WTC11 (cell line): Measurements from ENCODE around the gene KCNMA1. TPM values are rescaled to one million over a fixed set of nuclear protein-coding genes. Genes with fewer than 3 reads are reported as not detected.

ENCODE experiments used
- ATAC-seq: fragments of 200-7000 bp; cut with Tn5 transposase; 2 replicates; pipeline ENCODE4 v1.10.0; 2021; ENCODE audit warnings: mild to moderate bottlenecking, moderate library complexity
- CTCF ChIA-PET: fragments of 300-600 bp; sonication (Branson Sonifier 250); formaldehyde crosslinking; loops from one replicate; lab custom pipeline; 2021; ENCODE audit warnings: antibody characterized with exemption; lab: Charles Lee
- POLR2A ChIA-PET: fragments of 350-600 bp; sonication (Branson Sonifier 250); formaldehyde crosslinking; loops from one replicate; lab custom pipeline; 2021; ENCODE audit warnings: antibody characterized with exemption; lab: Charles Lee
- DNase-seq: peaks from one replicate; pipeline ENCODE4 v3.0.0; 2021; ENCODE audit warnings: low spot score
- H3K27ac Mint-ChIP-seq: 2 replicates; pipeline ENCODE4 v1.8.0; 2021; ENCODE audit warnings: mixed read lengths
- H3K27me3 Mint-ChIP-seq: 2 replicates; pipeline ENCODE4 v1.8.0; 2021; ENCODE audit warnings: low read depth, mild to moderate bottlenecking, moderate library complexity, mixed read lengths
- H3K36me3 Mint-ChIP-seq: 2 replicates; pipeline ENCODE4 v1.8.0; 2021; ENCODE audit warnings: mixed read lengths
- H3K4me1 Mint-ChIP-seq: 2 replicates; pipeline ENCODE4 v1.8.0; 2022; ENCODE audit warnings: mixed read lengths
- H3K4me3 Mint-ChIP-seq: 2 replicates; pipeline ENCODE4 v1.8.0; 2021; ENCODE audit warnings: mild to moderate bottlenecking, moderate library complexity, mixed read lengths
- H3K9me3 Mint-ChIP-seq: 2 replicates; pipeline ENCODE4 v1.8.0; 2021; ENCODE audit warnings: mixed read lengths
- ATF1 ChIP-seq: sonication (generic); formaldehyde crosslinking; IDR thresholded peaks from 2 replicates; pipeline ENCODE4 v1.8.1; 2023; ENCODE audit warnings: mild to moderate bottlenecking, moderate library complexity, missing genetic modification reagents
- ETV6 ChIP-seq: sonication (generic); formaldehyde crosslinking; IDR thresholded peaks from 2 replicates; pipeline ENCODE4 v1.8.1; 2022; ENCODE audit warnings: mild to moderate bottlenecking, missing genetic modification reagents
- IRF2 ChIP-seq: sonication (generic); formaldehyde crosslinking; IDR thresholded peaks from 2 replicates; pipeline ENCODE4 v1.8.0; 2022; ENCODE audit warnings: low read depth, missing genetic modification reagents, borderline replicate concordance
- JAZF1 ChIP-seq: fragments of 250-450 bp; sonication (Bioruptor Pico); IDR thresholded peaks from 2 replicates; pipeline ENCODE4 v1.9.0; 2021; ENCODE audit warnings: moderate library complexity, mild to moderate bottlenecking, inconsistent platforms
- KAT7 ChIP-seq: sonication (generic); formaldehyde crosslinking; IDR thresholded peaks from 2 replicates; pipeline ENCODE4 v1.8.1; 2023; ENCODE audit warnings: missing genetic modification reagents, mild to moderate bottlenecking, borderline replicate concordance
- NFATC4 ChIP-seq: fragments of 250-450 bp; sonication (Bioruptor Pico); IDR thresholded peaks from 2 replicates; pipeline ENCODE4 v1.9.0; 2021; ENCODE audit warnings: mild to moderate bottlenecking
- STAT6 ChIP-seq: sonication (generic); formaldehyde crosslinking; conservative IDR thresholded peaks from 2 replicates; pipeline ENCODE4 v1.8.1; 2023; ENCODE audit warnings: mild to moderate bottlenecking, low read depth, missing genetic modification reagents, moderate library complexity
- TCF7 ChIP-seq: sonication (generic); formaldehyde crosslinking; IDR thresholded peaks from 2 replicates; pipeline ENCODE4 v1.8.0; 2022; ENCODE audit warnings: mild to moderate bottlenecking, low read depth, missing genetic modification reagents, moderate library complexity
- ZNF138 ChIP-seq: sonication (generic); formaldehyde crosslinking; conservative IDR thresholded peaks from 2 replicates; pipeline ENCODE4 v1.8.1; 2022; ENCODE audit warnings: mild to moderate bottlenecking, moderate library complexity, missing genetic modification reagents
- ZNF263 ChIP-seq: sonication (generic); formaldehyde crosslinking; IDR thresholded peaks from 2 replicates; pipeline ENCODE4 v1.8.1; 2022; ENCODE audit warnings: low read depth, mild to moderate bottlenecking, moderate library complexity, missing genetic modification reagents
- ZNF317 ChIP-seq: sonication (generic); formaldehyde crosslinking; IDR thresholded peaks from 2 replicates; pipeline ENCODE4 v1.8.1; 2023; ENCODE audit warnings: low read depth, mild to moderate bottlenecking, moderate library complexity, missing genetic modification reagents, borderline replicate concordance
- ZNF396 ChIP-seq: fragments of 250-450 bp; sonication (Bioruptor Pico); IDR thresholded peaks from 2 replicates; pipeline ENCODE4 v1.8.0; 2021; ENCODE audit warnings: mild to moderate bottlenecking, moderate library complexity, borderline replicate concordance
- total RNA-seq: library from RNA; stranded (reverse); gene quantifications from 3 replicates; pipeline ENCODE4 v1.2.3, GENCODE V29; 2021
- TF ChIP-seq, protein P1 (sequence below): sonication (generic); formaldehyde crosslinking; IDR thresholded peaks from 2 replicates; pipeline ENCODE4 v1.8.1; 2022; ENCODE audit warnings: low read depth, missing genetic modification reagents, borderline replicate concordance
- TF ChIP-seq, protein P2 (sequence below): sonication (generic); formaldehyde crosslinking; IDR thresholded peaks from 2 replicates; pipeline ENCODE4 v1.8.1; 2022; ENCODE audit warnings: missing genetic modification reagents, borderline replicate concordance
- TF ChIP-seq, protein P3 (sequence below): sonication (generic); formaldehyde crosslinking; IDR thresholded peaks from 2 replicates; pipeline ENCODE4 v1.8.1; 2023; ENCODE audit warnings: mild to moderate bottlenecking, missing genetic modification reagents, moderate library complexity
- TF ChIP-seq, protein P4 (sequence below): sonication (generic); formaldehyde crosslinking; IDR thresholded peaks from 2 replicates; pipeline ENCODE4 v1.8.0; 2022; ENCODE audit warnings: mild to moderate bottlenecking, missing genetic modification reagents

Gene KCNMA1
- total RNA-seq, 1 experiment from 2014 or later = 7.3 TPM

DNA sequence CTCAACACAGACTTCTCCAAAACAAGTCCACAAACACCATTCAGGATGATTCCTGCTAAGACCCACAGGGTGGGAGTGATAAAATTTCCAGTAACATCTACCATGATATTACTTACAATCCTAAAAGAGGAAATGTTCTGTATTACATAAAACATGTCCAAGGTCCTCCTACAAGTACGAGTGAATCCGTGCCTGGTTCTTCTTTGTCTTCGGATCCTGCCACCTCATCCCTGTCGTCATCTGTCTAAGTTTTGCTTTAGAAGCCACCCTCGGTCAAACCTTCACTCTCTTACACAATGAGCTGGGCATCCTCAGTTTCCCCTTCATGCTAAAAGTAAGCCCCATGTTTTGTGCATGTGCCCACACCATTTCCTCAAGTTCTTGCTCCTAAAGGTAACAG is 279.0 kb downstream of the KCNMA1 start:
- POLR2A ChIA-PET = no interaction called here
- CTCF ChIA-PET = no interaction called here
- H3K27ac Mint-ChIP-seq = no peak overlapping the region

GRCh38 chr10:77357611-77358310 is 279.8 kb downstream of the KCNMA1 start:
- no peaks in the 10 kb centered on the region for H3K4me1 Mint-ChIP-seq
- H3K27me3 Mint-ChIP-seq = no peaks in the 10 kb centered on the region
- ATAC-seq (no peak), DNase-seq (no peak)
- H3K27ac Mint-ChIP-seq = no peak overlapping the region
- POLR2A ChIA-PET = no interaction called here
- H3K4me3 Mint-ChIP-seq = no peak overlapping the region
- CTCF ChIA-PET = interaction anchor here (0.7 kb wide), 1 partner anchor 107 kb away, joined by 3 read pairs; no protein-coding TSS in a partner anchor
- no peaks in the 10 kb centered on the region for H3K9me3 Mint-ChIP-seq
- no peaks in the 10 kb centered on the region for H3K36me3 Mint-ChIP-seq
- TF ChIP-seq, protein P1, sequence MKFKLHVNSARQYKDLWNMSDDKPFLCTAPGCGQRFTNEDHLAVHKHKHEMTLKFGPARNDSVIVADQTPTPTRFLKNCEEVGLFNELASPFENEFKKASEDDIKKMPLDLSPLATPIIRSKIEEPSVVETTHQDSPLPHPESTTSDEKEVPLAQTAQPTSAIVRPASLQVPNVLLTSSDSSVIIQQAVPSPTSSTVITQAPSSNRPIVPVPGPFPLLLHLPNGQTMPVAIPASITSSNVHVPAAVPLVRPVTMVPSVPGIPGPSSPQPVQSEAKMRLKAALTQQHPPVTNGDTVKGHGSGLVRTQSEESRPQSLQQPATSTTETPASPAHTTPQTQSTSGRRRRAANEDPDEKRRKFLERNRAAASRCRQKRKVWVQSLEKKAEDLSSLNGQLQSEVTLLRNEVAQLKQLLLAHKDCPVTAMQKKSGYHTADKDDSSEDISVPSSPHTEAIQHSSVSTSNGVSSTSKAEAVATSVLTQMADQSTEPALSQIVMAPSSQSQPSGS (CRISPR knock-in tag) = no peak
- TF ChIP-seq NFATC4 (CRISPR knock-in tag) = no peak
- TF ChIP-seq JAZF1 (CRISPR knock-in tag) = no peak
- TF ChIP-seq STAT6 (CRISPR knock-in tag) = no peak
- TF ChIP-seq ZNF396 (CRISPR knock-in tag) = no peak
- TF ChIP-seq, protein P2, sequence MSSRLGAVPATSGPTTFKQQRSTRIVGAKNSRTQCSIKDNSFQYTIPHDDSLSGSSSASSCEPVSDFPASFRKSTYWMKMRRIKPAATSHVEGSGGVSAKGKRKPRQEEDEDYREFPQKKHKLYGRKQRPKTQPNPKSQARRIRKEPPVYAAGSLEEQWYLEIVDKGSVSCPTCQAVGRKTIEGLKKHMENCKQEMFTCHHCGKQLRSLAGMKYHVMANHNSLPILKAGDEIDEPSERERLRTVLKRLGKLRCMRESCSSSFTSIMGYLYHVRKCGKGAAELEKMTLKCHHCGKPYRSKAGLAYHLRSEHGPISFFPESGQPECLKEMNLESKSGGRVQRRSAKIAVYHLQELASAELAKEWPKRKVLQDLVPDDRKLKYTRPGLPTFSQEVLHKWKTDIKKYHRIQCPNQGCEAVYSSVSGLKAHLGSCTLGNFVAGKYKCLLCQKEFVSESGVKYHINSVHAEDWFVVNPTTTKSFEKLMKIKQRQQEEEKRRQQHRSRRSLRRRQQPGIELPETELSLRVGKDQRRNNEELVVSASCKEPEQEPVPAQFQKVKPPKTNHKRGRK = no peak

More for the DNA sequence above, 279.0 kb downstream of the KCNMA1 start:
- Mint-ChIP-seq H3K4me1 (no peaks in the 10 kb centered on the region), H3K27me3 (no peaks in the 10 kb centered on the region), H3K4me3 (no peak overlapping the region), H3K9me3 (no peaks in the 10 kb centered on the region), H3K36me3 (no peaks in the 10 kb centered on the region)
- no peak for DNase-seq
- no peak for ATAC-seq
- TF ChIP-seq ZNF263 (no peak), TCF7 (CRISPR knock-in tag) (no peak), IRF2 (CRISPR knock-in tag) (no peak), ATF1 (CRISPR knock-in tag) (no peak), JAZF1 (CRISPR knock-in tag) (no peak), ZNF317 (CRISPR knock-in tag) (no peak), KAT7 (CRISPR knock-in tag) (no peak), ETV6 (no peak), ZNF138 (no peak), ZNF396 (CRISPR knock-in tag) (no peak)
- TF ChIP-seq, protein P3, sequence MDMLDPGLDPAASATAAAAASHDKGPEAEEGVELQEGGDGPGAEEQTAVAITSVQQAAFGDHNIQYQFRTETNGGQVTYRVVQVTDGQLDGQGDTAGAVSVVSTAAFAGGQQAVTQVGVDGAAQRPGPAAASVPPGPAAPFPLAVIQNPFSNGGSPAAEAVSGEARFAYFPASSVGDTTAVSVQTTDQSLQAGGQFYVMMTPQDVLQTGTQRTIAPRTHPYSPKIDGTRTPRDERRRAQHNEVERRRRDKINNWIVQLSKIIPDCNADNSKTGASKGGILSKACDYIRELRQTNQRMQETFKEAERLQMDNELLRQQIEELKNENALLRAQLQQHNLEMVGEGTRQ (CRISPR knock-in tag) = no peak
- TF ChIP-seq, protein P4, sequence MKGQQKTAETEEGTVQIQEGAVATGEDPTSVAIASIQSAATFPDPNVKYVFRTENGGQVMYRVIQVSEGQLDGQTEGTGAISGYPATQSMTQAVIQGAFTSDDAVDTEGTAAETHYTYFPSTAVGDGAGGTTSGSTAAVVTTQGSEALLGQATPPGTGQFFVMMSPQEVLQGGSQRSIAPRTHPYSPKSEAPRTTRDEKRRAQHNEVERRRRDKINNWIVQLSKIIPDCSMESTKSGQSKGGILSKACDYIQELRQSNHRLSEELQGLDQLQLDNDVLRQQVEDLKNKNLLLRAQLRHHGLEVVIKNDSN = no peak
